ENCODE measurements around the gene CYP27C1. TPM values are rescaled to one million over a fixed set of nuclear protein-coding genes. Genes with fewer than 3 reads are reported as not detected.

Gene CYP27C1
- total RNA-seq, 2 experiments from 2014 or later: not detected

DNA sequence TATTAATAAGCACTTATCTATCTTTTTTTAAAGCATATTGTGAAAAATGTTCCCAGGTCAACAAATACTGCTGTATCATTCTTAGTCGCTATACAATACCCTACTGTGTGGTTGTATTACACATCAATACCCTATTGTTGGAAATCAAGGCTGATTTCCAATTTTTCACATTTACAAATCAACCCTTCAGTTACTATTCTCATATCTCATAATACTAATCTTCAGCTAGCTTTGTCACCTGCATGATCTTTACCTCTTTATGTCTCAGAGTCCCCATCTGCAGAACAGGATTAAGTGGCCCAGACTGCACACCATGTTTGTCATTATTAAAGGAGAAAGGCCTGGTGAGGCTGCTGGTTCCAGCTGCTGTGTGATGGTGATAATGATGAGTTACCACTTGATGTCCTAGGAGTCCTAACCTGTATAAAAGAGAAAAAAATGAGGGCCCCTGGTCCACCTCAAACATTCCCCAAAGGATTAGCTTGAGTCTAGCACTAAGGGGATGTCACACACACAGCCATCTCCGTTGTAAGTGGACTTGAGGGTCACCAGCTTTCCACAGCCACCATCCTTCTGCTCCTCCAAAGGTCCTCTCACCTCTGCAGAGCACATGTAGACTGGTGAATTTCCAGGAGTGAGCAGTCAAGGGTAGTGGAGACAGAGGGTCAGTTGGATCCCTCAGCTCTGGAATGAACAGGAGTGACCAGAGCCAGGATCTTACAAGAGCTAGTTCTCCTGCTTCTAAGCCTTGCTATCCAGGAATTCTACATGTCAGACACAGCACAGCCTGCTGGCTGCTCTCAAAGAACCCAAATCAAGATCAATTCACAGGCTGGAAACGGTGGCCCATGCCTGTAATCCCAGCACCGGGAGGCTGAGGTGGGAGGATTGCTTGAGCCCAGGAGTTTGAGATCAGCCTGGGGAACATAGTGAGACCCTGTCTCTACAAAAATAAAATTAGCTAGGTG is 77.2 kb downstream of the CYP27C1 start:
- H3K4me3 Mint-ChIP-seq: no peak overlapping the region
- no peak for DNase-seq

DNA sequence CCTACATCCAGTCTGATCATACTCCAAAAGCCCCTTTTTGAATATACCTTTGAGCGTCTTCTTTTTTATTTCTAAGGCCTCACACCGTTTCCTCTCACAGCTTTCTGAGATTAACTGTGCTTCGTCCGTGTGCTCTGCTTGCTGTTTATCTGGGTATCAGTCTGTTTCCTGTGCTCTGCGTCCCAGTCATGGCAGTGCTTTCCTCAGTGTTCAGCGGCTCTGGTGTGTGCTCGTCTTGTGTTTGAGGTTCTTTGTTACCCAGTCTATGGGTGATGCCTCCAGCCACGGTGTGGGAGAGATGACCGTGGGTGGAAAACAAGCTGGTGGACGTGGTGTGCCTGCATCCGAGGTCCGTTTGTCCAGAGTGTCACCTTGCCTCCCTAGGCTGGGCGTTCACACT is 79.6 kb downstream of the CYP27C1 start:
- H3K4me1 Mint-ChIP-seq: no peaks in the 10 kb centered on the region
- H3K27ac Mint-ChIP-seq: no peak overlapping the region
- H3K27me3 Mint-ChIP-seq: no peaks in the 10 kb centered on the region
- DNase-seq: no peak
- no peaks in the 10 kb centered on the region for H3K9me3 Mint-ChIP-seq
- H3K36me3 Mint-ChIP-seq: no peaks in the 10 kb centered on the region
- H3K4me3 Mint-ChIP-seq: no peak overlapping the region

More for the DNA sequence above, 77.2 kb downstream of the CYP27C1 start:
- Mint-ChIP-seq H3K9me3 (no peaks in the 10 kb centered on the region), H3K36me3 (no peaks in the 10 kb centered on the region), H3K27ac (no peak overlapping the region), H3K4me1 (no peaks in the 10 kb centered on the region), H3K27me3 (no peaks in the 10 kb centered on the region)

DNA sequence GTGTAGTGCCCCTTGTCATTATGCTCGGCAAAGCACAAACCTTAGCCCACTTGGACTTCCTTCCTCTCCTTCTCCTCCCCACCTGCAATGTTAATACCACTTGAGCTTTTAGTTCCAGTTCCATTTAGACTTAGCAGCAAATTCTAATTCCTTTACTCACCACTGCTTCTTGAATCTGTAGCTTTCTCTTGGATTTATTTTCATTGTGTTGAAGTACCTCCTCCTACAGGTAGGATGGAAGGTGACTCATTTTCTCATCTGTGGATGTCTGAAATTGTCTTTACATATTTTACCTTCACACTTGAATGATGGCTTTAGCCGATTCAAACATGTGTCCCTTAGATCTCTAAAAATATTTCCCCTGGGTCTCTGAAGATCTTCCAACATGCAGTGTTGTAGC is 80.3 kb downstream of the CYP27C1 start:
- H3K4me3 Mint-ChIP-seq: no peak overlapping the region
- no peaks in the 10 kb centered on the region for H3K36me3 Mint-ChIP-seq

DNA sequence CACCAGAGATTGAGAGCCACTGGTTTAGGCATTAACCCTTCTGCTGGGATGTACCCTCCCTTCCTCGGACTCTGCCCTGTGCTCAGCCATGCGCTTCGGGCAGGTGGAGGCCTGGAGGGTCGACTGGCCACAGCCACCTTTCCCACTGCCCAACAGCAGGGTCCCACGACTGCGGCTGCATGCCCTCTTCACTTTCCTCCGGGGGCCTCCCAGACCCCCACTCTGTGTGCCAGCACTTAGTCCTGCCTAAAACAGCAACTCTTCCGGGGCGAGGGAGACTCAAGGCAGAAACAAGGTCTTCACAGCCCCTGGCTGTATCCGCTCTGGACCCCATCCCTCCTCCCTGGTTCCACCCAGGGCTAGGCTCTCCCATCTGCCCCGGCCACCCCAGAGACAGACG is 81.8 kb downstream of the CYP27C1 start:
- no peak overlapping the region for H3K4me3 Mint-ChIP-seq
- no peak for DNase-seq
- no peaks in the 10 kb centered on the region for H3K36me3 Mint-ChIP-seq
- no peaks in the 10 kb centered on the region for H3K27me3 Mint-ChIP-seq
- H3K27ac Mint-ChIP-seq: no peak overlapping the region
- H3K9me3 Mint-ChIP-seq: no peaks in the 10 kb centered on the region
- no peaks in the 10 kb centered on the region for H3K4me1 Mint-ChIP-seq

More for the DNA sequence above, 80.3 kb downstream of the CYP27C1 start:
- no peak overlapping the region for H3K27ac Mint-ChIP-seq
- no peak for DNase-seq
- no peaks in the 10 kb centered on the region for H3K27me3 Mint-ChIP-seq
- H3K4me1 Mint-ChIP-seq: no peaks in the 10 kb centered on the region
- no peaks in the 10 kb centered on the region for H3K9me3 Mint-ChIP-seq

DNA sequence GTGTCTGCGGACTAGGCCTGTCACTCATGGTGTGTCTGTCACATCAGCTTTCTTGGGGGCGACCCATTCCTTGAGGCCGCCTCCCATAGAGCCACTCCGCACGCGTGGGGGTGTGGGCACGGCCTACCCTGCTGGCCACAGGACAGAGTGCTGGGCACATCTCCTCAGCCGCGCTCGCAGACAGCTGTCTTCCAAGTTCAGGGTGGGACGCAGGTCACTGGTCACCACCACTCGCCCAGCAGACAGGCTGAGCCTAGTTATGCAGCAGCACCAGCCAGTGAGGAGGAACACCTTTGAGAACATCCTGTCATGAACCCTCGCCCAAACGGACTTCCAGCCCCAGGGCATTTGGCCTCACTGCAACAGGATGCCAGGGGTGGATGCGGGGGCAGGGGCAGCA is 82.4 kb downstream of the CYP27C1 start:
- H3K9me3 Mint-ChIP-seq: no peaks in the 10 kb centered on the region
- DNase-seq: no peak
- H3K27ac Mint-ChIP-seq: no peak overlapping the region
- H3K4me1 Mint-ChIP-seq: no peaks in the 10 kb centered on the region
- no peaks in the 10 kb centered on the region for H3K36me3 Mint-ChIP-seq
- H3K27me3 Mint-ChIP-seq: no peaks in the 10 kb centered on the region
- no peak overlapping the region for H3K4me3 Mint-ChIP-seq

DNA sequence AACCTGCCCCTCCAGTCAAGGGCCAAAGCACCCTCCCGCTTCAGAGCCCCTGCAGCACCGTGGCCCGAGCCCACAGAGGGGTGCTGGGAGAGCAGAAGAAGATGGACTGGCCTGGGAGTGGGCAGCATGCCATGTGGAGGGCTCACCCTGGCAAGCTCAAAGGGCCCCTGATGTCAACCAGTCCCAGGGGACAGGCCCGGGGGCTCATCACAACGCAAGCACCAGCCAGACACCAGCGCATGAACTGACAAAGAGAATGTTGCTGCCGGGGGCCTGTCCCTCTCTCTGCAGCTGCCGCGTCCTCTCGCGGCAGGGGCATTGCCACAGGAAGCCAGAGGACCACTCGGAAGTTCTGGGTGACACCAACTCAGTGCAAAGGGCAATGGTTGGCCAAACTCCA is 82.9 kb downstream of the CYP27C1 start:
- H3K9me3 Mint-ChIP-seq: no peaks in the 10 kb centered on the region
- H3K4me3 Mint-ChIP-seq: no peak overlapping the region
- H3K27me3 Mint-ChIP-seq: no peaks in the 10 kb centered on the region
- no peak for DNase-seq
- no peaks in the 10 kb centered on the region for H3K4me1 Mint-ChIP-seq
- no peak overlapping the region for H3K27ac Mint-ChIP-seq
- no peaks in the 10 kb centered on the region for H3K36me3 Mint-ChIP-seq

DNA sequence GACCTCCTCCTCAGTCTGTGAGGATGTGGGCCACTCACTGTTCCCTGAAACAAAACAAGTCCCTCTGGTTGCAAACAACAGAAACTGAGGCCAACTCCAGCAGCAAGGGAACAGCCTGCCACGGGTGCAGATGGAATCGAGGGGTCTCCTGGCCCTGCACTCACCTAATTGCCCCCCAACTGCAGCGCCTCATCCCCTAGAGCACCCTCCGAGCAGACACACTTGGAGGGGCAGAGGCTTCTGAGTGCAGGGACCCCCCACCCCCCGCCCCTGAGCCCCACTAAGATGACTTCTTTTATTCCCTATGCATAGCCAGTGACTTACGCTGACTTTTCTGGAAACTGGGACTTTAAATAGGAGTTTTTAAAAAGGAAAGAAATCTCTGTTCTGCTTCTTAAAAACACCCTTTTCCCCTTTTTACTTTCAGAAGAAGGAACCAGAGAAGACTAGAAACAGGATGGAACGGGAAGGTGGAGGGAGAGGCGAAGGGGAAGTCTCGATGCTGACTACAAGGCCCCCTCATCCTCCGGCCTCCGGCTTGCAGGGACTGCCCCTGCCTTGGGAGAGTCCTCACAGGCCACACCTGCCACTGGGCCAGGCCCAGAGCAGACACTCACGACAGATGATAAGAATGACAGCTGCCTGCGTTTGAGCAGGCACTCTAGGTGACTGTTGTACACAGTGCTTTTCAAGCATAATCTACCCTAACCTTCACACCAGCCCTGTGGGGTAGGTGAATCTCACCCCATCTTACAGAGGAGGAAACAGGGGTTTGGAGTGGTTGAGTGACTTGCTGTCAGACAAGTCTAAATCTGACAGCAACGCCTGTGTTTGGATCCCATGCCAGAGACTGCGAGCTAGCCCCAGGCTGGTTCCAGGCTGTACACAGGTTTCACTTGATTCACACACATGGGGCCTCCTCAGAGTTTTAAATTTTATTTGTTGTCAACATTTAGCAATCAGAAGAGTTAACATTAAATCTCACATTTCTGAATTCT is 85.0 kb downstream of the CYP27C1 start:
- H3K4me1 Mint-ChIP-seq: no peaks in the 10 kb centered on the region
- H3K27me3 Mint-ChIP-seq: no peaks in the 10 kb centered on the region
- H3K9me3 Mint-ChIP-seq: no peaks in the 10 kb centered on the region
- no peak overlapping the region for H3K27ac Mint-ChIP-seq
- no peak for DNase-seq
- H3K4me3 Mint-ChIP-seq: no peak overlapping the region
- H3K36me3 Mint-ChIP-seq: no peaks in the 10 kb centered on the region

DNA sequence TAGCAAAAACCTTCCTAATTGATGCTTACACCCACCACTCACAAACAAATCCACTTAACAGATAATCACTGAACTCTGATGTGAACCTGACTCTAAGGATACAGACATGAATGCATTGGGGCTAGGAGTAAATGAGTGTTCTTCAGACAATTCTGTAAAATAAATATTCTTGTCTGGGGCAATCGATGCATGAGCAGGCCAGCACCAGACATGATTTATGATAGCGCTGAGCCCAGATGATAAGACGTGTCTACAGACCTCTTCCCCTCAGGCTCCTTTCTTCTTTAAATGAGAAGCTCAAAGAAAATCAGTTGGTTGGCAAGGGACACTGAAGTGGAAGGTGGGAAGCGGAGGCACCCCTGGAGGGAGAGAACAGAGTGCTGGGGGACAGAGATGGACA is 85.9 kb downstream of the CYP27C1 start:
- H3K4me3 Mint-ChIP-seq: no peak overlapping the region
- no peak for DNase-seq
- no peaks in the 10 kb centered on the region for H3K27me3 Mint-ChIP-seq
- no peaks in the 10 kb centered on the region for H3K9me3 Mint-ChIP-seq
- H3K4me1 Mint-ChIP-seq: no peaks in the 10 kb centered on the region
- no peaks in the 10 kb centered on the region for H3K36me3 Mint-ChIP-seq
- H3K27ac Mint-ChIP-seq: no peak overlapping the region

Other genes with a start within 250 kb of the CYP27C1 start
- 100 to 1,000 TPM in 1 of 2 experiments, 10 to 100 TPM in 1; 98.8 to 101 TPM for gene BIN1, start 113.1 kb downstream of the CYP27C1 start, total RNA-seq
- 10 to 100 TPM; 51.7 to 53.2 TPM for gene ERCC3, start 73.8 kb upstream of the CYP27C1 start, total RNA-seq
- 10 to 100 TPM; 41.1 to 43.2 TPM for gene MAP3K2, start 167.7 kb upstream of the CYP27C1 start, total RNA-seq
- gene PROC, start 198.1 kb upstream of the CYP27C1 start, total RNA-seq: not detected